Panc1 (cell line): ENCODE results near the gene KDM1B.

Experiments used
- POLR2AphosphoS5 ChIP-seq: IDR thresholded peaks from 2 replicates; pipeline ENCODE4 v1.6.1; 2012; ENCODE audit warnings: mild to moderate bottlenecking, low read depth, low read length, moderate library complexity
- SIN3A ChIP-seq: IDR thresholded peaks from 2 replicates; pipeline ENCODE4 v1.6.1; 2012; ENCODE audit warnings: low read depth, mild to moderate bottlenecking, low read length, moderate library complexity, borderline replicate concordance; ENCODE audit not compliant: insufficient read depth
- TCF7L2 ChIP-seq: IDR thresholded peaks from 2 replicates; pipeline ENCODE4 v1.6.1; 2011; ENCODE audit warnings: mild to moderate bottlenecking, low read depth, low read length, inconsistent platforms
- TF ChIP-seq, protein P1 (sequence below): fragments of 450-650 bp; IDR thresholded peaks from 2 replicates; pipeline ENCODE4 v1.5.1; 2017; ENCODE audit warnings: mild to moderate bottlenecking
- TF ChIP-seq, protein P2 (sequence below), 2 experiments: IDR thresholded peaks; 2 replicates each; pipeline ENCODE4 v1.6.1; 2011 to 2012; ENCODE audit warnings: low read depth in 2 of 2, control low read depth in 1 of 2, low read length in 1 of 2, mild to moderate bottlenecking in 1 of 2, moderate library complexity in 1 of 2; ENCODE audit not compliant: insufficient read depth in 1 of 2

- TF ChIP-seq POLR2AphosphoS5: no peak
- TF ChIP-seq, protein P1, sequence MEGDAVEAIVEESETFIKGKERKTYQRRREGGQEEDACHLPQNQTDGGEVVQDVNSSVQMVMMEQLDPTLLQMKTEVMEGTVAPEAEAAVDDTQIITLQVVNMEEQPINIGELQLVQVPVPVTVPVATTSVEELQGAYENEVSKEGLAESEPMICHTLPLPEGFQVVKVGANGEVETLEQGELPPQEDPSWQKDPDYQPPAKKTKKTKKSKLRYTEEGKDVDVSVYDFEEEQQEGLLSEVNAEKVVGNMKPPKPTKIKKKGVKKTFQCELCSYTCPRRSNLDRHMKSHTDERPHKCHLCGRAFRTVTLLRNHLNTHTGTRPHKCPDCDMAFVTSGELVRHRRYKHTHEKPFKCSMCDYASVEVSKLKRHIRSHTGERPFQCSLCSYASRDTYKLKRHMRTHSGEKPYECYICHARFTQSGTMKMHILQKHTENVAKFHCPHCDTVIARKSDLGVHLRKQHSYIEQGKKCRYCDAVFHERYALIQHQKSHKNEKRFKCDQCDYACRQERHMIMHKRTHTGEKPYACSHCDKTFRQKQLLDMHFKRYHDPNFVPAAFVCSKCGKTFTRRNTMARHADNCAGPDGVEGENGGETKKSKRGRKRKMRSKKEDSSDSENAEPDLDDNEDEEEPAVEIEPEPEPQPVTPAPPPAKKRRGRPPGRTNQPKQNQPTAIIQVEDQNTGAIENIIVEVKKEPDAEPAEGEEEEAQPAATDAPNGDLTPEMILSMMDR: no peak
- TF ChIP-seq SIN3A: no peak
- TF ChIP-seq, protein P2, sequence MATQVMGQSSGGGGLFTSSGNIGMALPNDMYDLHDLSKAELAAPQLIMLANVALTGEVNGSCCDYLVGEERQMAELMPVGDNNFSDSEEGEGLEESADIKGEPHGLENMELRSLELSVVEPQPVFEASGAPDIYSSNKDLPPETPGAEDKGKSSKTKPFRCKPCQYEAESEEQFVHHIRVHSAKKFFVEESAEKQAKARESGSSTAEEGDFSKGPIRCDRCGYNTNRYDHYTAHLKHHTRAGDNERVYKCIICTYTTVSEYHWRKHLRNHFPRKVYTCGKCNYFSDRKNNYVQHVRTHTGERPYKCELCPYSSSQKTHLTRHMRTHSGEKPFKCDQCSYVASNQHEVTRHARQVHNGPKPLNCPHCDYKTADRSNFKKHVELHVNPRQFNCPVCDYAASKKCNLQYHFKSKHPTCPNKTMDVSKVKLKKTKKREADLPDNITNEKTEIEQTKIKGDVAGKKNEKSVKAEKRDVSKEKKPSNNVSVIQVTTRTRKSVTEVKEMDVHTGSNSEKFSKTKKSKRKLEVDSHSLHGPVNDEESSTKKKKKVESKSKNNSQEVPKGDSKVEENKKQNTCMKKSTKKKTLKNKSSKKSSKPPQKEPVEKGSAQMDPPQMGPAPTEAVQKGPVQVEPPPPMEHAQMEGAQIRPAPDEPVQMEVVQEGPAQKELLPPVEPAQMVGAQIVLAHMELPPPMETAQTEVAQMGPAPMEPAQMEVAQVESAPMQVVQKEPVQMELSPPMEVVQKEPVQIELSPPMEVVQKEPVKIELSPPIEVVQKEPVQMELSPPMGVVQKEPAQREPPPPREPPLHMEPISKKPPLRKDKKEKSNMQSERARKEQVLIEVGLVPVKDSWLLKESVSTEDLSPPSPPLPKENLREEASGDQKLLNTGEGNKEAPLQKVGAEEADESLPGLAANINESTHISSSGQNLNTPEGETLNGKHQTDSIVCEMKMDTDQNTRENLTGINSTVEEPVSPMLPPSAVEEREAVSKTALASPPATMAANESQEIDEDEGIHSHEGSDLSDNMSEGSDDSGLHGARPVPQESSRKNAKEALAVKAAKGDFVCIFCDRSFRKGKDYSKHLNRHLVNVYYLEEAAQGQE (IDR thresholded peaks at IDR 0.05; ENCODE audit: insufficient read depth in 1 of 2, low read depth in 2 of 2, low read length in 1 of 2): no peak
- TF ChIP-seq TCF7L2: no peak
Measured at GRCh38 chr6:18246205-18246604, 91.0 kb downstream of the KDM1B start.
